Measurements from ENCODE around the gene UGCG. TPM values are rescaled to one million over a fixed set of nuclear protein-coding genes. Genes with fewer than 3 reads are reported as not detected.
A peak's percentile ranks its signal among the peaks of the same experiment; 100 is the strongest.
"Not testable (repeated sequence)": the region's sequence is repeated elsewhere in the genome, so short reads cannot be mapped to it uniquely, and the experiment has no call there.

Gene UGCG
- total and polyA plus RNA-seq, 2 of the 4 experiments (the other 2 are of a cell fraction): 84.2 to 104 TPM

- H3K9me3 ChIP-seq (ENCODE audit: control insufficient read depth, insufficient read depth, low read length); H3K56ac ChIP-seq (ENCODE audit: extremely low read depth, insufficient read depth, low read length); H4K8ac ChIP-seq (ENCODE audit: low read depth in 2 of 2, low read length in 2 of 2); H3K18ac ChIP-seq (ENCODE audit: low read depth, low read length); CTCF ChIA-PET; H3K27me3 ChIP-seq (ENCODE audit: control insufficient read depth, insufficient read depth, low read length); dilution Hi-C loops (cut with HindIII; ENCODE audit: low sequenced_read_pairs, unreplicated experiment); intact Hi-C loops (cut with micrococcal nuclease); H2BK15ac ChIP-seq (ENCODE audit: low read depth, low read length); H3K4me3 ChIP-seq (ENCODE audit: insufficient read depth, low read depth, low read length); ATAC-seq (ENCODE audit: low read depth); H2BK20ac ChIP-seq (ENCODE audit: low read depth, low read length); H2BK120ac ChIP-seq (ENCODE audit: low read depth, low read length); H2AFZ ChIP-seq (replicated peaks; ENCODE audit: low read length, poor library complexity); POLR2A ChIA-PET (ENCODE audit: unreplicated experiment); H4K5ac ChIP-seq (ENCODE audit: low read depth, low read length); H4K91ac ChIP-seq (ENCODE audit: insufficient read depth, low read depth, low read length); H2AK9ac ChIP-seq (replicated peaks; ENCODE audit: low read depth, low read length, poor library complexity); BruUV-seq (replicated peaks); DNase-seq; H2BK5ac ChIP-seq (ENCODE audit: low read depth, low read length, poor library complexity, severe bottlenecking): not testable (repeated sequence)
- Histone ChIP-seq H3K9me1 (ENCODE audit: insufficient read depth, low read length) (peaks cover 22% of the 10 kb centered on the region), H3K23ac (ENCODE audit: low read depth, low read length) (0 out of 2 replicates have a peak overlapping the region, but pooled peaks have one; percentile 48), H3K4me2 (ENCODE audit: low read depth, low read length) (peak overlapping the region; percentile 25; the same call in 1 of the 2 replicates), H3K14ac (replicated peaks; ENCODE audit: low read depth, low read length) (0 out of 2 replicates have a peak overlapping the region, but pooled peaks have one; percentile 22), H3K36me3 (ENCODE audit: control insufficient read depth, insufficient read depth, low read length) (peaks cover 14% of the 10 kb centered on the region), H3K4ac (ENCODE audit: low read depth, low read length) (0 out of 2 replicates have a peak overlapping the region, but pooled peaks have one; percentile 2), H3K27ac (ENCODE audit: insufficient read depth, low read length) (peak overlapping the region; percentile 31; the same call in 1 of the 2 replicates), H2AK5ac (ENCODE audit: low read depth, low read length) (0 out of 2 replicates have a peak overlapping the region, but pooled peaks have one; percentile 3), H3K9ac (ENCODE audit: low read depth, low read length) (peak overlapping the region; percentile 26; the same call in 1 of the 2 replicates), H4K20me1 (ENCODE audit: insufficient read depth, low read length) (peaks cover 91% of the 10 kb centered on the region), H3K4me1 (ENCODE audit: control insufficient read depth, insufficient read depth, low read length) (peaks cover 32% of the 10 kb centered on the region), H3K79me1 (ENCODE audit: low read depth in 1 of 2, low read length in 2 of 2) (peaks cover 0 to 47% of the 10 kb centered on the region in 2 experiments; a peak in 2 of 4 replicates)
- WGBS, 2 experiments (ENCODE audit: extremely low coverage in 2 of 2, insufficient read length in 1 of 2): 100% methylated on average over 4 of the region's 8 CpGs; no CpG with 5 or more reads in 1 of the 2 experiments
- in situ Hi-C loops (cut with MboI; ENCODE audit: low sequenced_read_pairs): loop anchor here (5.0 kb wide), 1 partner anchor 164 kb away; no protein-coding TSS in a partner anchor
These were observed 6.9 kb downstream of the UGCG start for GRCh38 chr9:111903535-111903934.
